ENCODE results near the gene DDX51. TPM values are rescaled to one million over a fixed set of nuclear protein-coding genes. Genes with fewer than 3 reads are reported as not detected.

DDX51 gene
- total and polyA plus RNA-seq, 2 of the 13 experiments (the other 11 are each of a cell fraction or from before 2014, with no cell fraction given) = 10.1 TPM

DNA sequence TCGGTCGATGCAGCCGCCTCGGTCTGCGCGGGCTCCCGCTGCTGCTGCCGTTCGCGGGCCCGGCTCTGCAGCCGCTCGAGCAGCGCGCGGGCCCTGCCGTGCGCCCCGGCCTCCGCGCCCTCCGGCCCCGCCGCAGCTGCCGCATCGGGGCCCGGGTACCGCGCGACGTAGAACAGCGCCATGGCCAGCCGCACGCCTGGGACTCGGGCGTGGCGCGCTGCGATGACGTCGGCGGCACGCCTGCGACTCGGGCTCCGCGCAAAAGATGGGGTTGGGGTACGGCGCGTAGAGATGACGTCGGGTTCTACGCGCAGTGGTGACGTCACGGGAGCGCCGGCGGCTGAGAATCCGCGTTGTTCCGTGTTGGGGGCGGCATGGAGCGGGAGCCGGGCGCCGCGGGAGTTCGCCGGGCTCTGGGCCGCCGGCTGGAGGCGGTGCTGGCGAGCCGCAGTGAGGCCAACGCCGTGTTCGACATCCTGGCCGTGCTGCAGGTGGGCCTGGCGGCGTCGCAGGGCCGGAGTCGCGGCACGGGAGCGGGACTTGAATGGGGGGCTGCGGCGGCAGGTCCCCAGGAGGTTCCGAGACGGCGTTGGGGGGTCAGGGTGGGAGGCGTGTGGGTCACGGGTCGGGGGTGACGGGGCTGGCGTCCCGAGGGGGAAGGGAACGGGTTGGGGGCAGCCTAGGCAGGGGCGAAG is at the start of gene DDX51, which contains the start of gene NOC4L (continued):
- TF ChIP-seq, protein P1, sequence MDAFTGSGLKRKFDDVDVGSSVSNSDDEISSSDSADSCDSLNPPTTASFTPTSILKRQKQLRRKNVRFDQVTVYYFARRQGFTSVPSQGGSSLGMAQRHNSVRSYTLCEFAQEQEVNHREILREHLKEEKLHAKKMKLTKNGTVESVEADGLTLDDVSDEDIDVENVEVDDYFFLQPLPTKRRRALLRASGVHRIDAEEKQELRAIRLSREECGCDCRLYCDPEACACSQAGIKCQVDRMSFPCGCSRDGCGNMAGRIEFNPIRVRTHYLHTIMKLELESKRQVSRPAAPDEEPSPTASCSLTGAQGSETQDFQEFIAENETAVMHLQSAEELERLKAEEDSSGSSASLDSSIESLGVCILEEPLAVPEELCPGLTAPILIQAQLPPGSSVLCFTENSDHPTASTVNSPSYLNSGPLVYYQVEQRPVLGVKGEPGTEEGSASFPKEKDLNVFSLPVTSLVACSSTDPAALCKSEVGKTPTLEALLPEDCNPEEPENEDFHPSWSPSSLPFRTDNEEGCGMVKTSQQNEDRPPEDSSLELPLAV (CRISPR knock-in tag; conservative IDR thresholded peaks at IDR 0.05; ENCODE audit: low read depth) = no peak
- TF ChIP-seq CEBPB (IDR thresholded peaks at IDR 0.05; ENCODE audit: borderline replicate concordance, low read depth, low read length) = no peak
- no peak for TF ChIP-seq TCF7L2 (IDR thresholded peaks at IDR 0.05; ENCODE audit: low read depth, low read length)
- TF ChIP-seq HOXD1 (CRISPR knock-in tag; IDR thresholded peaks at IDR 0.05) = peak; percentile 52; the same call in 1 of the 2 replicates
- TF ChIP-seq ARHGAP35 (CRISPR knock-in tag; IDR thresholded peaks at IDR 0.05; ENCODE audit: borderline replicate concordance) = no peak
- 0 out of 2 replicates have a peak, but pooled peaks have one; percentile 12 for TF ChIP-seq HNF4G (IDR thresholded peaks at IDR 0.05; ENCODE audit: borderline replicate concordance, low read depth, low read length)
- TF ChIP-seq HNF4G (CRISPR knock-in tag; IDR thresholded peaks at IDR 0.05; ENCODE audit: borderline replicate concordance, low read depth) = peak; percentile 16; the same call in 1 of the 2 replicates
- no peak for TF ChIP-seq ZNF354B (CRISPR knock-in tag; IDR thresholded peaks at IDR 0.05)
- peak; percentile 39; the same call in 1 of the 2 replicates for TF ChIP-seq CAMTA2 (CRISPR knock-in tag; IDR thresholded peaks at IDR 0.05; ENCODE audit: borderline replicate concordance)
- TF ChIP-seq TCF7 (IDR thresholded peaks at IDR 0.05; ENCODE audit: low read depth) = no peak
- TF ChIP-seq REXO4 (CRISPR knock-in tag; IDR thresholded peaks at IDR 0.05; ENCODE audit: borderline replicate concordance) = no peak
- no peak for TF ChIP-seq NFATC3 (CRISPR knock-in tag; IDR thresholded peaks at IDR 0.05)
- TF ChIP-seq PRMT3 (CRISPR knock-in tag; IDR thresholded peaks at IDR 0.05; ENCODE audit: borderline replicate concordance, low read depth) = no peak
- peak; percentile 62; the same call in 1 of the 2 replicates for TF ChIP-seq POLR2AphosphoS5 (IDR thresholded peaks at IDR 0.05; ENCODE audit: low read depth, low read length)
- TF ChIP-seq, protein P2, sequence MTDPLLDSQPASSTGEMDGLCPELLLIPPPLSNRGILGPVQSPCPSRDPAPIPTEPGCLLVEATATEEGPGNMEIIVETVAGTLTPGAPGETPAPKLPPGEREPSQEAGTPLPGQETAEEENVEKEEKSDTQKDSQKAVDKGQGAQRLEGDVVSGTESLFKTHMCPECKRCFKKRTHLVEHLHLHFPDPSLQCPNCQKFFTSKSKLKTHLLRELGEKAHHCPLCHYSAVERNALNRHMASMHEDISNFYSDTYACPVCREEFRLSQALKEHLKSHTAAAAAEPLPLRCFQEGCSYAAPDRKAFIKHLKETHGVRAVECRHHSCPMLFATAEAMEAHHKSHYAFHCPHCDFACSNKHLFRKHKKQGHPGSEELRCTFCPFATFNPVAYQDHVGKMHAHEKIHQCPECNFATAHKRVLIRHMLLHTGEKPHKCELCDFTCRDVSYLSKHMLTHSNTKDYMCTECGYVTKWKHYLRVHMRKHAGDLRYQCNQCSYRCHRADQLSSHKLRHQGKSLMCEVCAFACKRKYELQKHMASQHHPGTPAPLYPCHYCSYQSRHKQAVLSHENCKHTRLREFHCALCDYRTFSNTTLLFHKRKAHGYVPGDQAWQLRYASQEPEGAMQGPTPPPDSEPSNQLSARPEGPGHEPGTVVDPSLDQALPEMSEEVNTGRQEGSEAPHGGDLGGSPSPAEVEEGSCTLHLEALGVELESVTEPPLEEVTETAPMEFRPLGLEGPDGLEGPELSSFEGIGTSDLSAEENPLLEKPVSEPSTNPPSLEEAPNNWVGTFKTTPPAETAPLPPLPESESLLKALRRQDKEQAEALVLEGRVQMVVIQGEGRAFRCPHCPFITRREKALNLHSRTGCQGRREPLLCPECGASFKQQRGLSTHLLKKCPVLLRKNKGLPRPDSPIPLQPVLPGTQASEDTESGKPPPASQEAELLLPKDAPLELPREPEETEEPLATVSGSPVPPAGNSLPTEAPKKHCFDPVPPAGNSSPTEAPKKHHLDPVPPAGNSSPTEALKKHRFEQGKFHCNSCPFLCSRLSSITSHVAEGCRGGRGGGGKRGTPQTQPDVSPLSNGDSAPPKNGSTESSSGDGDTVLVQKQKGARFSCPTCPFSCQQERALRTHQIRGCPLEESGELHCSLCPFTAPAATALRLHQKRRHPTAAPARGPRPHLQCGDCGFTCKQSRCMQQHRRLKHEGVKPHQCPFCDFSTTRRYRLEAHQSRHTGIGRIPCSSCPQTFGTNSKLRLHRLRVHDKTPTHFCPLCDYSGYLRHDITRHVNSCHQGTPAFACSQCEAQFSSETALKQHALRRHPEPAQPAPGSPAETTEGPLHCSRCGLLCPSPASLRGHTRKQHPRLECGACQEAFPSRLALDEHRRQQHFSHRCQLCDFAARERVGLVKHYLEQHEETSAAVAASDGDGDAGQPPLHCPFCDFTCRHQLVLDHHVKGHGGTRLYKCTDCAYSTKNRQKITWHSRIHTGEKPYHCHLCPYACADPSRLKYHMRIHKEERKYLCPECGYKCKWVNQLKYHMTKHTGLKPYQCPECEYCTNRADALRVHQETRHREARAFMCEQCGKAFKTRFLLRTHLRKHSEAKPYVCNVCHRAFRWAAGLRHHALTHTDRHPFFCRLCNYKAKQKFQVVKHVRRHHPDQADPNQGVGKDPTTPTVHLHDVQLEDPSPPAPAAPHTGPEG (CRISPR knock-in tag; IDR thresholded peaks at IDR 0.05) = no peak
- TF ChIP-seq TAF1 (CRISPR knock-in tag; IDR thresholded peaks at IDR 0.05) = peak; percentile 72
- TF ChIP-seq CCDC6 (CRISPR knock-in tag; IDR thresholded peaks at IDR 0.05) = peak; percentile 64; the same call in 1 of the 2 replicates
- TF ChIP-seq ZNF556 (CRISPR knock-in tag; IDR thresholded peaks at IDR 0.05; ENCODE audit: borderline replicate concordance) = peak; percentile 68; the same call in 1 of the 2 replicates
- no peak for TF ChIP-seq ZFP36L1 (CRISPR knock-in tag; IDR thresholded peaks at IDR 0.05)
- TF ChIP-seq STAT5B (CRISPR knock-in tag; IDR thresholded peaks at IDR 0.05) = peak; percentile 91
- peak; percentile 69 for TF ChIP-seq ZZZ3 (CRISPR knock-in tag; IDR thresholded peaks at IDR 0.05; ENCODE audit: borderline replicate concordance)
- TF ChIP-seq ZNF207 (IDR thresholded peaks at IDR 0.05; ENCODE audit: borderline replicate concordance) = no peak
